Skin epidermis (tissue), 12 donors: Measurements from ENCODE around the gene SIGLEC5.

Source experiments
- H3K27ac ChIP-seq, 21 experiments: fragments of 200-600 bp; sonication (generic) in 11 of 21; one replicate each; pipeline ENCODE4 v1.5.0; 2020; ENCODE audit warnings: mild to moderate bottlenecking in 3 of 21, inconsistent platforms in 2 of 21, moderate library complexity in 2 of 21
- H3K4me3 ChIP-seq, 7 experiments: fragments of 200-600 bp; sonication (generic) in 2 of 7; one replicate each; pipeline ENCODE4 v1.5.0; 2020; ENCODE audit warnings: inconsistent platforms in 2 of 7, mild to moderate bottlenecking in 2 of 7, moderate library complexity in 1 of 7

SIGLEC5 gene

DNA sequence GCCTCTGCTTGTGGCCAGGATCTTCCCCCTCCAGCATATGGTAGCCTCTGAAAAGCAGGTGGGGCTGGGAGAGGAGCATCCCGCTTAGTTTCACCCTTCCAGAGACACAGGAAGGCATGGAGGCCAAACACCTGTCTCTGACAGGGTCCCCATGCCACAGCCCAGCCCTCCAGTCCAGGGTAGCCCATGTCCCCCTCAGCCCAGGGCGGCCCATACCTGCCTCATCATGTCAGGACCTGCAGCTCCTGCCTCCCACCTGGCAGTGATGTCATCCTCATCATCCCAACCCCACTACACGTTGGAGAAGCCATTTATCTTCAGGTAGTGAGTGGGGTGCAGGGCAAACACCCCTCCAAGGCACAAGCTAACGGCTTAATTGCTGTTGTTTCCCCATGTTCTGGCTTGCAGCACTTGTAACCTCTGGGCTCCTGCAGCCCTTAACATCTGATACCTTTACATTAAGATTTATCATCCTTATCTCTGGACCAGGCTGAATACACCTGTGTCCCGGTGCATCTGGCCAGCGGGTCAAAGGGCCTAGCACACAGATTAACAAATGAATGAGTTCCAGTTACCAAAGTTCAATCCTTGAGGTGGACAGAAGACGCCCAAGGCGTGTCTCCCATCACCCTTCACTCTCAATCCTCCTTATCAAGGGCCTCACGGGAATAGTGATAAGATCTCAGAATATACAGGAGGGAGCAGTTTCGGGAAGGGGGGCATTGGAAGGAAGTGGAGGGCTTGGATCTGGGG, 36.9 kb downstream of the SIGLEC5 start:
- H3K4me3 ChIP-seq, result peak overlapping the region; percentile 33 to 59 (median 45)
- peak overlapping the region in 7 of 21 experiments; percentile 14 to 73 (median 61) for H3K27ac ChIP-seq

DNA sequence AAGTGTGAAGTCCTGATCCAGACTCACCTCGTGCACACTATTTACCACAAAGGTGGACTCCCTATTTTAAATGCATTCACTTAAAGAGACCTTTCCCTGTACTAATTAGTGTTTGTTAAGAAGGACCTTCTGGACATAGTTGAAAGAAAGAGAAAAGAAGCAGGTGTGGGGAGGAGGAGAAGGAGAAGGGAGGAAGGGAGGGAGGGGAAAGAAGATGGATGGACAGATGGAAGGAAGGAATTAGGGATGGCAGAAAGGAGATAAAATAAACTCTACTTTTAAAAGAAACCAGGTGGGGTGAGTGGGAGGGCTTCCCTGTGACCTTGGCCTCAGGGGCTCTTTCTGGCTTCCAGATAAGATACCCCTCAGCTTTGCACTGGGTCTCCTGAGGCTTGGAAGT, 37.7 kb downstream of the SIGLEC5 start:
- Histone ChIP-seq H3K27ac (no peak overlapping the region), H3K4me3 (no peak overlapping the region)

DNA sequence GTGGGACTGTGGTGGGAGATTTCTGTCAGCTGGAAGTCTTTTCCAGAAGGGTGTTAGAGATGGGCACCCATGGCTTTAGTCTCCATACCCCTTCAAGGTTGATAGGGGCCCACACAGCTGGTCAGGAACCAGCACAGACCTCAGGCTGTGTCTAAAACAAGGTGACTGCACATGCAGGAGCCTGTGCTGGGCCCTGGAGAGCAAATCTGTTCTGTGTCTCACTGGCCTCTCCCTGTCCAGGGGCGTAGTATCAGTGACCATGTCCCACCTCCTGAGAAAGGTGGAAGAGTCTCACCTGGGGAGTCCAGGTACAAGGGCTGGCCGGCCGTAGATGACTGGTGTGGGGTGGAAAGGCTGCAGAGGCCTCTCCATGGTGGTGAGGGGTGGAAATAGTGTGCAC, 39.8 kb downstream of the SIGLEC5 start:
- Histone ChIP-seq H3K27ac (no peak overlapping the region), H3K4me3 (no peak overlapping the region)

DNA sequence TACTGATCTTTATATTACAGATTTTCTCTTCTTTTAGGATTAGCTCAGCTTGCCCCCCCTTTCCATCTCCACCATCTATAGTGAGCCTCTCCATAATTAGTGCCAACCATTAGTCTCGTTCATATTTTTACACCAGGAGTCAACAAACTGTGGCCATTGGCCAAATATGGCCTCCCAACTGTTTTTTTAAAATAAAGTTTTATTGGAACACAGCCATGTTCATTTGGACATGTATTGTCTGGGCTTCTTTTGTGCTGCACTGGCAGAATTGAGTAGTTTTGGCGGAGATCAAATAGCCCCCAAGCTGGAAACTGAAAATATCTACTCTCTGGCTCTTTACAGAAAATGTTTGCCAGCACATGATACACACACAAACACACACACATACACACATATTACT, 40.7 kb downstream of the SIGLEC5 start:
- no peak overlapping the region for H3K4me3 ChIP-seq
- H3K27ac ChIP-seq, result no peak overlapping the region

DNA sequence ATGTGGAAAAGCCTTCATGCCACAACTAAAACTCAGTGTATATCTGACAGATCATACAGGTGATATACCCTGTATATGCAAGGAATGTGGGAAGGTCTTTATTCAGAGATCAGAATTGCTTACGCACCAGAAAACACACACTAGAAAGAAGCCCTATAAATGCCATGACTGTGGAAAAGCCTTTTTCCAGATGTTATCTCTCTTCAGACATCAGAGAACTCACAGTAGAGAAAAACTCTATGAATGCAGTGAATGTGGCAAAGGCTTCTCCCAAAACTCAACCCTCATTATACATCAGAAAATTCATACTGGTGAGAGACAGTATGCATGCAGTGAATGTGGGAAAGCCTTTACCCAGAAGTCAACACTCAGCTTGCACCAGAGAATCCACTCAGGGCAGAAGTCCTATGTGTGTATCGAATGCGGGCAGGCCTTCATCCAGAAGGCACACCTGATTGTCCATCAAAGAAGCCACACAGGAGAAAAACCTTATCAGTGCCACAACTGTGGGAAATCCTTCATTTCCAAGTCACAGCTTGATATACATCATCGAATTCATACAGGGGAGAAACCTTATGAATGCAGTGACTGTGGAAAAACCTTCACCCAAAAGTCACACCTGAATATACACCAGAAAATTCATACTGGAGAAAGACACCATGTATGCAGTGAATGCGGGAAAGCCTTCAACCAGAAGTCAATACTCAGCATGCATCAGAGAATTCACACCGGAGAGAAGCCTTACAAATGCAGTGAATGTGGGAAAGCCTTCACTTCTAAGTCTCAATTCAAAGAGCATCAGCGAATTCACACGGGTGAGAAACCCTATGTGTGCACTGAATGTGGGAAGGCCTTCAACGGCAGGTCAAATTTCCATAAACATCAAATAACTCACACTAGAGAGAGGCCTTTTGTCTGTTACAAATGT, 42.7 kb downstream of the SIGLEC5 start:
- Histone ChIP-seq H3K27ac (no peak overlapping the region), H3K4me3 (no peak overlapping the region)

DNA sequence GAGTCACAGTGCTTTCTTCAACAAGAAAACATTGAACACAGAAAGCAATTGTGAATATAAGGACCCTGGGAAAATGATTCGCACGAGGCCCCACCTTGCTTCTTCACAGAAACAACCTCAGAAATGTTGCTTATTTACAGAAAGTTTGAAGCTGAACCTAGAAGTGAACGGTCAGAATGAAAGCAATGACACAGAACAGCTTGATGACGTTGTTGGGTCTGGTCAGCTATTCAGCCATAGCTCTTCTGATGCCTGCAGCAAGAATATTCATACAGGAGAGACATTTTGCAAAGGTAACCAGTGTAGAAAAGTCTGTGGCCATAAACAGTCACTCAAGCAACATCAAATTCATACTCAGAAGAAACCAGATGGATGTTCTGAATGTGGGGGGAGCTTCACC, 43.4 kb downstream of the SIGLEC5 start:
- Histone ChIP-seq H3K27ac (no peak overlapping the region), H3K4me3 (no peak overlapping the region)

DNA sequence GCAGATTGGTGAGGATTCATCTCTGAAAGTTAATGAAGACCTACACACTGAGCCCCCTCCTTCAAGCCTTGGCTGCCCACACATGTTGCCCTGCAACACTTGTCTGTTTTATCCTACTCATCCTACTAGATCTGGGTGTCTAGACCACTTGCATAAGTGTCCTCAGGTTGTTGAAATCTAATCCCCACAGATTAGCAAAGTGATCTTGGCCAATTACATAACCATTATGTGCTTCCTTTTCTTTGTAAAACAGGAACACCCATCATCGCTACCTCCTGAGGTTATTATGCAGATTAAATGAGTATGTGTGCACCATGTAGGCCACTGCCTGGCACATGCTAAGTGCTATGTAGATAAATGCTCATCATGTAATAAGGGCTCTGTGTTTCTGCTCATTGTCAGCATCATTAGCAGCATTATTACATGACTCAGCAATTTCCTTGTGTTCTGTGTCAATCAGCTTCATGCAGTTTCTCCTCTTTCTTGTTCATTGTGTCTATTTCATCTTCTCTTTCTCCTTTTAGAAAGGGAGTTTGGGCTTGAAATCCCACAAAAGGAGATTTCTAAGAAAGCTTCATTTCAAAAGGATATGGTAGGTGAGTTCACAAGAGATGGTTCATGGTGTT, 44.0 kb downstream of the SIGLEC5 start:
- Histone ChIP-seq H3K4me3 (no peak overlapping the region), H3K27ac (no peak overlapping the region)

DNA sequence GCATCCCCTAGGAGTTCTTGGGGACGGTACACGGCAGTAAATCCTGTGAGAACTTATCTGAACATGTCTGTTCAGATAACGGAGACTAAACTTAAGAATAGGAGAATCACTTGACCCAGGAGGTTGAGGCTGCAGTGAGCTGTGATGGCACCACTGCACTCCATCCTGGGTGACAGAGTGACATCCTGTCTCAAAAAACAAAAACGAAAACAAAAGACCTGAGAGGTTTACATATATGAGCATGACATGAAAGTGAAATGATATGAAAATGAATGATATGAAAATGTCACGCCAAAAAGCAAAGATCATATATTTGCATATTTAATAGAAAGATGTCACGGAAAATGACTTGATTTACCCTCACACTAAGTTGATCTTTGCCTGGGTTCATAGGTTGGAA, 53.4 kb downstream of the SIGLEC5 start:
- Histone ChIP-seq H3K4me3 (no peak overlapping the region), H3K27ac (no peak overlapping the region)

DNA sequence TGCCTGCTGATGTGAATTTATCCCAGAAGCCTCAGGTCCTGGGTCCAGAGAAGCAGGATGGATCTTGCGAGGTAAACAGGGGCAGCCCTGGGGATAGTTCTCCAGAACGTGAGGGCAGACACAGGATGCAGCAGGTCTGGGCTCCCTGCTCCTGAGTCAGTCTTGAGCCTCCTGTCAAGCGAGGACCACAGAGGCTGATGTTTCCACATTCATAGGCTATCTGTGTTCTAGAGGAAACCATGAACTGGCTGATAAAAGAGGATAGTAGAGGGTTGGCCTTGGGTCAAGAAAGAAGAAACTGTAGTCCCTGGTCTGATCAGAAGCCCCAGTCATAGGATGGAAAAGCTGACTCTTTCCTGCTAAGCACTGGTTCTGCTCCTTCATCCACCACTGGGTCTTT, 56.9 kb downstream of the SIGLEC5 start:
- Histone ChIP-seq H3K4me3 (no peak overlapping the region), H3K27ac (no peak overlapping the region)

DNA sequence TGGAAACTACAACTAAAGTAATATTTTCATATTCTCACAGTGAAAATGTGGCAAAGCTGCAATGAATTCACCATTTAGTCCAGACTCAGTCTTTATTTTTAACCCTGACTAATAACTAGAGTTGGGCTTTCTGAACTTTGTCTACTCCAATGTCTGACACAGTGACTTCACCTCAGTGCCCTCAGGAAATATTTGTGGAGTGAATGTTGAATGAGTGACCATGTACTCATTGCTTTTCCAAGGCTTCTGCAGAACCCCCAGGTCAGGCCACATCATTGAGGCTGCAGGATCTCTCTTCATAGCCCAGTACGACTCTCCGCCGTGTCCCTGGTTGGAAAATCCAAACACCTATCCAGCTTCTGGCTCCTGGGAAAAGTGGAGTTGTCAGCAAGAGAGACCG, 57.3 kb downstream of the SIGLEC5 start:
- Histone ChIP-seq H3K27ac (no peak overlapping the region), H3K4me3 (no peak overlapping the region)

DNA sequence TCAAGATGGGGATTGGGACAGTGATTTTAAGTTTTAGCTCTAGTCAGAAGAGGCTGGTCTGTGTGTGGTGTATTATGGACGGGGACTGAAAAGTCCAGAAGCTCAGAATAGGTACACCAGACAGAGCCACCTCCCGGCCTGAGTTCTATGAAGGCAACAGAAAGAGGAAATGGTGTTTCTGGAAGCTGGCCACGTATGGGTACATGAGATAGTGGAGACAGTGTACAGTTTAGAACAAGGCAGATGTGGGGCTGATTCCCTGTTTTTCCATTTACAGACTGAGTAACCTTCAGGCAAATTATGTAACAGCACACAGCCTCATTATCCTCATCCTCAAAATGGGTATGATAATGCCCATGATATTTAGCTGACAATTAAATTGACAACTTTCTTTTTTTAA, 57.8 kb downstream of the SIGLEC5 start:
- Histone ChIP-seq H3K27ac (no peak overlapping the region), H3K4me3 (peak overlapping the region in 1 of 7 experiments; percentile 70)

DNA sequence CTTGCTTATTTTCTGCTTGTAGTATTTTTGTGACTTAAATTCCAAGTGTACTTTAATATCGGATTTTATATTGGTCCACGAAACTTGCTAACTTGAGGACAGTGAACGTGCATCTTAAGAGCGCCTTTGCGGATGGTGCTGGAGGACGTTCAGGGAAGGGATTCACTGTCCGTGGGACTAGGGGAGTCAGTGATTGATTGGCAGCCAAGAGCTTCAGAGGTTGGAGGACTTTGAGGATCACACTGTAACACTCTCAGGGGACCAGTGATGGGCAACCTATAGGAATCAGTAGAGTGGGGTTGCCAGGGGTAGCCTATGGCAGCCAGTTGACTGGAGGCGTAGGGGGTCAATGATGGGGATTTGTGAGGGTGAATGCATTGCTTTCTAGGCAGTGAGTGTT, 58.6 kb downstream of the SIGLEC5 start:
- H3K27ac ChIP-seq, result peak overlapping the region in 17 of 21 experiments; percentile 46 to 83 (median 63)

DNA sequence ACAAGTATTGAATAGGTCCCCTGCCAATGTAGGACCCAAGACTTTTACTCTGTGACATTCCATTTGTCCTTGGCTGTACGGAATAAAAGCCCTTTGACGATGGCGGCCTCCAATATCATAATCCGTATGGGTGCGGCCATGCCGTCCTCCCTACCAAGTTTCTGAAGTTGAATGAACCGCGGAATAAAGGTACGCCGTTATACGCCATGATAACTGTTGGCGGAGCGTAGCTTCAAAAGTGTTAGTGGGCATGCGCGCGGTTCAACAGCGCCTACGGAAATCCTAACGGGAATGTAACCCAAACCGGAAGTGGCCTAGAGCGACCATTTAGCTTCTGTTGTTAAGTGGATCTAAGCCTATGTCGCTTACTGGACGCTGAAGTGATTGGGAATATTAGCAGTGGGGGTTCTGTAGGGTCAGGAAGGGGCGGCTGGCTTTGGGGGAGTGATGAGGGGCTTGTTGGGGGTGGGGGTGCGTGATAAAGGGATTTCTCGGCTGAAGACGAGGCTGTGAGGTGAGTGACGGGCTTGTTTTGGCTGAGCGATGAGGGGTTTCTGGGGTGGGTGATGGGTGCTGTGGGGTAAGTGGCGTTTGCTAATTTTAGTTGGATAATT, 59.1 kb downstream of the SIGLEC5 start, which contains the start of gene ZNF175:
ZNF175 (plus strand) TSS at position 322 of the 614 bp plus-strand sequence. CDS start 2,047 bp downstream, outside the sequence.
- peak within 1 kb of the TSS in 17 of 21 experiments; percentile 46 to 83 (median 63) for H3K27ac ChIP-seq
- peak within 1 kb of the TSS; percentile 52 to 76 (median 65) for H3K4me3 ChIP-seq

More for the DNA sequence above, 58.6 kb downstream of the SIGLEC5 start:
- H3K4me3 ChIP-seq, result peak overlapping the region; percentile 52 to 76 (median 65)

DNA sequence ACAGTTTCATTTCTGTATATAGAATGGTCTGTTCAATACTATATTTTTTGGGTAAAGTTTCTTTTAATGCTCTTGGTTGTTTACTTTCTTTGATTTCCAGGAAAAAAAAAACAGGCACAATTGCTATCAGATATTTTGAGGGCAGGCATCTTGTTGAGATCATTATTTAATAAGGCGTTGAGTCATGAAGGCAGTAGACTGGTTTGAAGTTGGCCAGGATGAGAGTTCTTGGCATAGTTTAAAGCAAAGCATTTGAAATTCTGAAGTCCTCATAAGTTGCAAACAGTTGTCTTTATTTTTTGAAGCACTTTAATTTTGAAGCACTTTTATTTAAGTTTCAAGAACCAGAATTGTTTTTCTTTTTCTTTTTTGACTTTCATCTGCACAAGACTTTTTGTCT, 61.7 kb downstream of the SIGLEC5 start:
- Histone ChIP-seq H3K27ac (no peak overlapping the region), H3K4me3 (no peak overlapping the region)

DNA sequence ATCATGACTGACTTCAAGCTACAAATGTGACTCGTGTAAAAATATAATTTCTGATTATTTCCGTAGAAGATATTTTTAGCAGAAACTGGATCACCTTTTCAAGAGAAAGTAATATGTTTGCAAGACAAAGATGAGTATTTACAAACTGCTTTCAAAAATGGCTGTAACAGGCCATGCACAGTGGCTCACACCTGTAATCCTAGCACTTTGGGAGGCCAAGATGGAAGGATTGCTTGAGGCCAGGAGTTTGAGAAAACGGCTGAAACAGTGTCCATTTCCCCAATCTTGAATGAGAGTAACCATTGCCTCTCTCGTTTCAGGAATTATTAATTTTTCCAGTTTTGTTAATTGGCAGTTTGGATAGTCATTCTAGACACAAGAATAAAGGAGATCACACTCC, 62.6 kb downstream of the SIGLEC5 start:
- no peak overlapping the region for H3K27ac ChIP-seq
- H3K4me3 ChIP-seq, result no peak overlapping the region

DNA sequence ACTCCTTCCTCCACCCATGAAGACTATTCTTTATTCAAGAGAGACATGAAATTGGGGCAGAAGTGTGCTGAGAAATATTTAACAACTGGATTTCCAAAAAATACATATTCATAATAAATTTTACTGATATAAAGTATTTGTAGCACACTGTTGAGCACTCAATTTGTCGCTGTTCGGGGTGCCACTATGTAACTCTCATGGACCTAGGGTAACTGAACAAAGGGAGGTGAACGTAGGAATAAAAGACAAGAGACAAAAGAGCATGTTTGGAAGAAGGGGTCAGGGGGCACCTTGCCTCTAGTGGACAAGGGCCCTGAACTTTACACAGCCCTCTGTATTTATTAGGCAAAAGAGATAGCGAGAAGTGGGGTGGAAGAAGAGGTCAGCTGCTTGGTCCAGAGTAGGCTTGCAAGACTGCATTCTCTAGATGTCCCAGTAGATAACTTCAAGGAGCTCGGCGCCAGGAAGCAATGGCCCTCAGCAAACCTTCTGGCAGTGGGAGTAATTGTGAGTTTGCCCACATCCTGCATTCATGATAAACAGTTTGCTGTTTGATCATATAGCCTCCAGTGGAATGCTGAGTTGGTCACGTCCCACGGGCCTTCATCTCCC, 63.6 kb downstream of the SIGLEC5 start:
- H3K4me3 ChIP-seq, result no peak overlapping the region
- no peak overlapping the region for H3K27ac ChIP-seq

DNA sequence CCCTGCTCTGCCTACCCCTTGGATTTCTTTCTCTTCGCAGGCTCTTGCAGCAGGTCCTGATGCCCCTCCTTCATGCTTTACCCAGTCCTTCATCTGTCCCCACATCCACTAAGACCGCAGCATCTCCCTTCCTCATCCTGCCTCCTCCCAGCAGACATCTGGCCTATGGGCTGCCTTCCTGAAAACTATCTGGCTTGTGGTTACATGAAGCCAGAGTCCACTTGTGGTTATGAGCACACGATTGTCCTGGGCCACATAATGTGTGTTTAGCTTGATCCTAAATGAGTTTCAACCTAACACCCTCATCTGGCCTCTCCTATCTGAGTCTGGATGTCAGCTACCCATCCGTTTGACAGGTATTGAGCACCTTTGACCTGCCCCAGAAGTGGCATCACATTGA, 64.6 kb downstream of the SIGLEC5 start:
- no peak overlapping the region for H3K27ac ChIP-seq
- no peak overlapping the region for H3K4me3 ChIP-seq

DNA sequence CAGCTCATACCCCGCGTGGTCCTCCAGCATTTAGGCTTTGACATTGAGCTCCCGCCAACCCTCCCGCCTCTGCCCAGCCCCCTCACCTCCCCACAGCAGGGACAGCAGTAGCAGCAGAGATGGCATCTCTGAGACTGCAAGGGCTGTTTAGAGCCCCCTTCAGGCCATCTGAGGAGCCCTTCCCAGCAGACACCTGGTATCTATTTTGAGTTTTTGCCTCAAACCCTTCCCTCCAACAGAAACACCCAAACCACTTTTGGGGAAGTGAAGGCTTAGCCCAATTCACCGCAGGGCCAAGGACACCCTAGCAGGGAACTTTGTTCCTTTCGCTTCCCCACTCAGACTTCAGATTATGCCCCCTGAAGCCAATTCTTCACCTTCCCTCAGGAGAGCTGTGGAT, 65.4 kb downstream of the SIGLEC5 start:
- no peak overlapping the region for H3K4me3 ChIP-seq
- H3K27ac ChIP-seq, result peak overlapping the region in 2 of 21 experiments; percentile 12 to 53
